ENCODE measurements around the gene CYTIP. TPM values are rescaled to one million over a fixed set of nuclear protein-coding genes. Genes with fewer than 3 reads are reported as not detected.

The CYTIP gene
- total RNA-seq, 3 donors from 2014 or later (not counting 1 experiment from before 2014, with no cell fraction given), result 276 to 363 (median 357) TPM

DNA sequence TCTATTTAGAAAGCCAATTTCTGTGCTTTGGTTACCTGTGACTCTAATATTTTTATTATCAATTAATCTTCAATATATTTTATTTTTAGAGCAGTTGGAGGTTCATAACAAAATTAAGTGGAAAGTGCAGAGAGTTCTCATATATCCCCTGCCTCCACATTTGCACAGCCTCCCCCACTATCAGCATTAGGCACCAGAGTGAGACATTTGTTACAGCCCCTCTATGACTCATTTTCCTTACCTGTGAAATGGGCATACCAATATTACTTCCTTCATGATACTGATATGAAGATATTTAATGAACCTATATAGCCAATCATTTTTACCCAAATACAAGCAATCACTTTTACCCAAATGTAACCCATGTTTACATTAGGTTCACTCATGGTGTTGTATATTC is 34.0 kb upstream of the CYTIP start:
- H3K27me3 Mint-ChIP-seq (ENCODE audit: low read depth in 2 of 2), result no peaks in the 10 kb centered on the region
- Histone ChIP-seq H3K4me3 (ENCODE audit: low read length) (no peak overlapping the region), H3K27ac (ENCODE audit: low read length) (no peak overlapping the region), H3K27me3 (ENCODE audit: control insufficient read depth, insufficient read depth, low read length) (no peaks in the 10 kb centered on the region), H3K4me1 (ENCODE audit: control insufficient read depth, insufficient read depth, low read length) (peaks cover 4% of the 10 kb centered on the region), H3K9me3 (ENCODE audit: control insufficient read depth, insufficient read depth, low read length) (no peaks in the 10 kb centered on the region), H3K36me3 (ENCODE audit: control insufficient read depth, insufficient read depth, low read length) (no peaks in the 10 kb centered on the region)
- H3K4me3 Mint-ChIP-seq, result no peak overlapping the region
- TF ChIP-seq, protein P1, sequence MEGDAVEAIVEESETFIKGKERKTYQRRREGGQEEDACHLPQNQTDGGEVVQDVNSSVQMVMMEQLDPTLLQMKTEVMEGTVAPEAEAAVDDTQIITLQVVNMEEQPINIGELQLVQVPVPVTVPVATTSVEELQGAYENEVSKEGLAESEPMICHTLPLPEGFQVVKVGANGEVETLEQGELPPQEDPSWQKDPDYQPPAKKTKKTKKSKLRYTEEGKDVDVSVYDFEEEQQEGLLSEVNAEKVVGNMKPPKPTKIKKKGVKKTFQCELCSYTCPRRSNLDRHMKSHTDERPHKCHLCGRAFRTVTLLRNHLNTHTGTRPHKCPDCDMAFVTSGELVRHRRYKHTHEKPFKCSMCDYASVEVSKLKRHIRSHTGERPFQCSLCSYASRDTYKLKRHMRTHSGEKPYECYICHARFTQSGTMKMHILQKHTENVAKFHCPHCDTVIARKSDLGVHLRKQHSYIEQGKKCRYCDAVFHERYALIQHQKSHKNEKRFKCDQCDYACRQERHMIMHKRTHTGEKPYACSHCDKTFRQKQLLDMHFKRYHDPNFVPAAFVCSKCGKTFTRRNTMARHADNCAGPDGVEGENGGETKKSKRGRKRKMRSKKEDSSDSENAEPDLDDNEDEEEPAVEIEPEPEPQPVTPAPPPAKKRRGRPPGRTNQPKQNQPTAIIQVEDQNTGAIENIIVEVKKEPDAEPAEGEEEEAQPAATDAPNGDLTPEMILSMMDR (IDR thresholded peaks at IDR 0.05), result no peak
- no peaks in the 10 kb centered on the region for H3K9me3 Mint-ChIP-seq
- DNase-seq, result no peak
- ATAC-seq, result no peak
- H3K4me1 Mint-ChIP-seq, result peaks cover 6 to 8% of the 10 kb centered on the region in 2 donors
- H3K36me3 Mint-ChIP-seq, result no peaks in the 10 kb centered on the region
- intact Hi-C loops (cut with micrococcal nuclease), result no loop called here
- H3K27ac Mint-ChIP-seq, result no peak overlapping the region

DNA sequence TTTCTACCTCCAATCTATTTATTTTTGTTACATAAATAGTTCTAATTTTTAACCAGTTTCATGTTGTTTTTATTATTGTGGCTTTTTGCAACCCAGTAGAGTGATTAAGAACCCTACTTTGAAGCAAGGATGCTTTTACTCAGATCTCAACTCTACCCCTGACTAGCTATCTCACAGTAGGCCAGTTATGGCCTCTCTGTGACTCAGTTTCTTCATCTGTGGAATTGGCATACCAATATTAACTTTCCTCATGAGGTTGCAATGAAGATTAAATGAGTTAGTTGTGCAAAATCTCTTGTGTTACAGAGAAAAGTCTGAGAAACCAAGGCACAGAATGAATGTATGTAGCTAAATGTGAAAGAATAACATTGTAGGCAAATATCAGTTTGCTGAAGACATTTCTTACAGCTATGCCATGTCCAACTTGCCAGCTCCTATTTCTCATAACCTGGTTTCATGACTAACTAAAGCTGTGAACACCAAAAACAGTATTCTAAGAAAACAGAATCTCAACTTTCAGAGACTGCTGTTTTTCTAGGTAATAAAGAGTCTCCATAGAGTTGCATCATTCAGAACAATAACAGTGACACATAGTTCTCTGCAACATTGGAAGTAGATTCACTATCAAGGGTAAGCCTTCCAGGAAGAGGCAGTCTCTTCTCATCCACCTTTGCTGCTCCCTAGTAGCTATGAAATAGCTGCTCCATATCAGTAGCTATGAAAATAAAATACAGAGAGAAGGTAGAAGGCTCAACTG is 33.2 kb upstream of the CYTIP start:
- H3K27ac ChIP-seq (ENCODE audit: low read length), result no peak overlapping the region
- ATAC-seq, result no peak
- Mint-ChIP-seq H3K4me3 (no peak overlapping the region), H3K27me3 (ENCODE audit: low read depth in 2 of 2) (no peaks in the 10 kb centered on the region), H3K36me3 (no peaks in the 10 kb centered on the region), H3K4me1 (peaks cover 6 to 8% of the 10 kb centered on the region in 2 donors), H3K9me3 (no peaks in the 10 kb centered on the region), H3K27ac (no peak overlapping the region)
- intact Hi-C loops (cut with micrococcal nuclease), result no loop called here
- no peaks in the 10 kb centered on the region for H3K9me3 ChIP-seq (ENCODE audit: control insufficient read depth, insufficient read depth, low read length)
- TF ChIP-seq, protein P1 (IDR thresholded peaks at IDR 0.05), result no peak
- DNase-seq, result no peak
- H3K4me1 ChIP-seq (ENCODE audit: control insufficient read depth, insufficient read depth, low read length), result peaks cover 4% of the 10 kb centered on the region
- H3K36me3 ChIP-seq (ENCODE audit: control insufficient read depth, insufficient read depth, low read length), result no peaks in the 10 kb centered on the region
- no peaks in the 10 kb centered on the region for H3K27me3 ChIP-seq (ENCODE audit: control insufficient read depth, insufficient read depth, low read length)
- H3K4me3 ChIP-seq (ENCODE audit: low read length), result no peak overlapping the region

DNA sequence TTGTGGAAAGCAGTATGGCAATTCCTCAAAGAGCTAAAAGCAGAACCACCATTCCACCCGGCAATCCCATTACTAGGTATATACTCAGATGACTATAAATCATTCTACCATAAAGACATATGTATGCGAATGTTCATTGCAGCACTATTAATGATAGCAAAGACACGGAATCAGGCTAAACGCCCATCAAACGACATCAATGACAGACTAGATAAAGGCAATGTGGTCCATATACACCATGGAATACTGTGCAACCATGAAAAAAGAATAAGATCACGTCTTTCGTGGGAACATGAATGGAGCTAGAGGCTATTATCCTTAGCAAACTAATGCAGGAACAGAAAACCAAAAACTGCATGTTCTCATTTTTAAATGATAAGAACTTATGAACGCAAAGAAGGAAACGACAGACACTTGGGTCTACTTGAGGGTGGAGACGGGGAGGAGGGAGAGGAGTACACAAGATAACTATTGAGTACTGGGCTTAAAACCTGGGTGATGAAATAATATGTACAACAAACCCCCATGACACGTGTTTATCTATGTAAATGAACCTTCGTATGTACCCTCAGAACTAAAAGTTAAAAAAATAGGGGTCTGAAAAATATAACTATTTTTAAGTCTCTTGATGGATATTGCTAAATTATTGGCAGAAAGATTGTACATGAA is 32.0 kb upstream of the CYTIP start:
- Mint-ChIP-seq H3K27ac (no peak overlapping the region), H3K36me3 (no peaks in the 10 kb centered on the region), H3K4me1 (peaks cover 6 to 12% of the 10 kb centered on the region in 2 donors), H3K4me3 (no peak overlapping the region), H3K9me3 (no peaks in the 10 kb centered on the region), H3K27me3 (ENCODE audit: low read depth in 2 of 2) (no peaks in the 10 kb centered on the region)
- H3K27ac ChIP-seq (ENCODE audit: low read length), result no peak overlapping the region
- no peaks in the 10 kb centered on the region for H3K27me3 ChIP-seq (ENCODE audit: control insufficient read depth, insufficient read depth, low read length)
- intact Hi-C loops (cut with micrococcal nuclease), result no loop called here
- no peak overlapping the region for H3K4me3 ChIP-seq (ENCODE audit: low read length)
- TF ChIP-seq, protein P1 (IDR thresholded peaks at IDR 0.05), result no peak
- H3K4me1 ChIP-seq (ENCODE audit: control insufficient read depth, insufficient read depth, low read length), result peaks cover 12% of the 10 kb centered on the region
- no peaks in the 10 kb centered on the region for H3K9me3 ChIP-seq (ENCODE audit: control insufficient read depth, insufficient read depth, low read length)
- DNase-seq (no peak), ATAC-seq (no peak)
- no peaks in the 10 kb centered on the region for H3K36me3 ChIP-seq (ENCODE audit: control insufficient read depth, insufficient read depth, low read length)
- WGBS (ENCODE audit: insufficient coverage), result 96% methylated on average over 9 of the region's 12 CpGs

Data from natural killer cell (primary cell).